Neural cell (in vitro differentiated cells): ENCODE measurements around the gene THBD. TPM values are rescaled to one million over a fixed set of nuclear protein-coding genes. Genes with fewer than 3 reads are reported as not detected.

Experiments used
- H2AFZ ChIP-seq: fragments of 200-600, 300-800 bp; sonication (generic), shearing (Covaris generic); 2 replicates; pipeline ENCODE4 v1.6.0; 2014; ENCODE audit warnings: low read depth, mild to moderate bottlenecking, antibody characterized with exemption, low read length, moderate library complexity
- H3F3A ChIP-seq: fragments of 200-600 bp; shearing (Covaris generic); 2 replicates; pipeline ENCODE4 v1.6.1; 2016; ENCODE audit warnings: mild to moderate bottlenecking, moderate library complexity, mixed read lengths, antibody characterized with exemption, low read length; ENCODE audit not compliant: insufficient read depth, poor library complexity, severe bottlenecking
- H3K27ac ChIP-seq: fragments of 200-600, 300-800 bp; sonication (generic), shearing (Covaris generic); 2 replicates; pipeline ENCODE4 v1.5.1; 2014; ENCODE audit warnings: mild to moderate bottlenecking, low read length, moderate library complexity
- H3K27me3 ChIP-seq: fragments of 300-800, 200-600 bp; sonication (generic), shearing (Covaris generic); 2 replicates; pipeline ENCODE4 v1.6.0; 2014; ENCODE audit warnings: mild to moderate bottlenecking, low read depth, low read length, moderate library complexity; ENCODE audit not compliant: insufficient read depth
- H3K36me3 ChIP-seq: fragments of 300-800, 200-600 bp; sonication (generic), shearing (Covaris generic); 2 replicates; pipeline ENCODE4 v1.5.1; 2014; ENCODE audit warnings: mild to moderate bottlenecking, antibody characterized with exemption, low read length, moderate library complexity; ENCODE audit not compliant: insufficient read depth
- H3K4me2 ChIP-seq: fragments of 300-800, 200-600 bp; sonication (generic), shearing (Covaris generic); 2 replicates; pipeline ENCODE4 v1.6.0; 2014; ENCODE audit warnings: mild to moderate bottlenecking, low read length
- H3K4me3 ChIP-seq: fragments of 300-800, 200-600 bp; sonication (generic), shearing (Covaris generic); 2 replicates; pipeline ENCODE4 v1.5.1; 2014; ENCODE audit warnings: mild to moderate bottlenecking, low read length, moderate library complexity
- H3K79me2 ChIP-seq: fragments of 200-600 bp; shearing (Covaris generic); replicated peaks from 2 replicates; pipeline ENCODE4 v1.6.0; 2014; ENCODE audit warnings: mild to moderate bottlenecking, low read length, moderate library complexity; ENCODE audit not compliant: insufficient read depth
- H3K9ac ChIP-seq: fragments of 300-800, 200-600 bp; sonication (generic), shearing (Covaris generic); 2 replicates; pipeline ENCODE4 v1.6.1; 2016; ENCODE audit warnings: mild to moderate bottlenecking, low read length, mixed read lengths
- H3K9me2 ChIP-seq: fragments of 200-600 bp; shearing (Covaris generic); 2 replicates; pipeline ENCODE4 v1.6.1; 2016; ENCODE audit warnings: mild to moderate bottlenecking, low read length, mixed read lengths; ENCODE audit not compliant: insufficient read depth
- H3K9me3 ChIP-seq: fragments of 200-600, 300-800 bp; sonication (generic), shearing (Covaris generic); 2 replicates; pipeline ENCODE4 v1.6.1; 2016; ENCODE audit warnings: mild to moderate bottlenecking, mixed run types, low read length, moderate library complexity, mixed read lengths
- H4K20me1 ChIP-seq: fragments of 200-600 bp; shearing (Covaris generic); 2 replicates; pipeline ENCODE4 v1.6.1; 2016; ENCODE audit warnings: mild to moderate bottlenecking, mixed run types; ENCODE audit not compliant: insufficient read depth
- CTCF ChIP-seq: fragments of 450-650 bp; IDR thresholded peaks from 2 replicates; pipeline ENCODE4 v1.5.1; 2014; ENCODE audit warnings: antibody characterized with exemption, mild to moderate bottlenecking, moderate library complexity; ENCODE audit not compliant: poor library complexity, severe bottlenecking
- EP300 ChIP-seq: fragments of 450-650 bp; conservative IDR thresholded peaks from 2 replicates; pipeline ENCODE4 v1.6.1; 2014; ENCODE audit warnings: antibody characterized with exemption, mild to moderate bottlenecking, moderate library complexity; ENCODE audit not compliant: poor library complexity, severe bottlenecking
- EZH2 ChIP-seq: fragments of 200-600, 300-800 bp; shearing (Covaris generic), sonication (generic); IDR thresholded peaks from 2 replicates; pipeline ENCODE4 v1.6.1; 2014; ENCODE audit warnings: antibody characterized with exemption, low read length, borderline replicate concordance, mild to moderate bottlenecking; ENCODE audit not compliant: insufficient read depth, poor library complexity, severe bottlenecking
- MXI1 ChIP-seq: fragments of 450-650 bp; conservative IDR thresholded peaks from 2 replicates; pipeline ENCODE4 v1.6.1; 2014; ENCODE audit warnings: antibody characterized with exemption, mild to moderate bottlenecking; ENCODE audit not compliant: poor library complexity, severe bottlenecking
- POLR2AphosphoS5 ChIP-seq: IDR thresholded peaks from 2 replicates; pipeline ENCODE4 v1.6.1; 2012
- RAD21 ChIP-seq: fragments of 450-650 bp; conservative IDR thresholded peaks from 2 replicates; pipeline ENCODE4 v1.6.1; 2014; ENCODE audit warnings: antibody characterized with exemption, mild to moderate bottlenecking, moderate library complexity
- REST ChIP-seq: IDR thresholded peaks from 2 replicates; pipeline ENCODE4 v1.6.1; 2012; ENCODE audit warnings: borderline replicate concordance
- SMC3 ChIP-seq: fragments of 450-650 bp; conservative IDR thresholded peaks from 2 replicates; pipeline ENCODE4 v1.6.1; 2014; ENCODE audit warnings: antibody characterized with exemption, mild to moderate bottlenecking, moderate library complexity; ENCODE audit not compliant: poor library complexity
- TAF1 ChIP-seq: IDR thresholded peaks from 2 replicates; pipeline ENCODE4 v1.6.1; 2012; ENCODE audit warnings: low read depth
- polyA plus RNA-seq: library from polyadenylated mRNA; depleted of rRNA; stranded (reverse); fragments of >200 nt; gene quantifications from 2 replicates; pipeline ENCODE4 v1.2.3, GENCODE V29; 2014

The THBD gene
- polyA plus RNA-seq, 1 donor from 2014 or later, result not detected

GRCh38 chr20:23092384-23092756, 42.9 kb upstream of the THBD start:
- H2AFZ ChIP-seq, result no peak overlapping the region
- no peak overlapping the region for H3K27ac ChIP-seq

GRCh38 chr20:23091721-23092383, 42.4 kb upstream of the THBD start:
- Histone ChIP-seq H3F3A (no peaks in the 10 kb centered on the region), H3K36me3 (no peaks in the 10 kb centered on the region), H3K9me3 (no peaks in the 10 kb centered on the region), H3K4me3 (no peak overlapping the region), H3K27me3 (no peaks in the 10 kb centered on the region), H3K4me2 (no peak overlapping the region), H3K9me2 (no peaks in the 10 kb centered on the region), H3K9ac (no peak overlapping the region), H4K20me1 (no peaks in the 10 kb centered on the region), H3K27ac (no peak overlapping the region), H2AFZ (no peak overlapping the region), H3K79me2 (no peaks in the 10 kb centered on the region)
- TF ChIP-seq EP300 (no peak), SMC3 (no peak), MXI1 (no peak), CTCF (no peak)

More at GRCh38 chr20:23092384-23092756, 42.9 kb upstream of the THBD start:
- H3K9me2 ChIP-seq, result no peaks in the 10 kb centered on the region
- no peak overlapping the region for H3K9ac ChIP-seq
- no peak overlapping the region for H3K4me2 ChIP-seq
- H3K79me2 ChIP-seq, result no peaks in the 10 kb centered on the region
- H3K9me3 ChIP-seq, result no peaks in the 10 kb centered on the region
- no peaks in the 10 kb centered on the region for H3F3A ChIP-seq
- H3K27me3 ChIP-seq, result no peaks in the 10 kb centered on the region
- TF ChIP-seq TAF1 (no peak), SMC3 (no peak), EZH2 (no peak), CTCF (no peak), RAD21 (no peak), EP300 (no peak), MXI1 (no peak), REST (no peak), POLR2AphosphoS5 (no peak)
- no peaks in the 10 kb centered on the region for H4K20me1 ChIP-seq
- no peaks in the 10 kb centered on the region for H3K36me3 ChIP-seq
- H3K4me3 ChIP-seq, result no peak overlapping the region
